Testis (tissue), 3 donors: ENCODE results near the gene SYNE2. TPM values are rescaled to one million over a fixed set of nuclear protein-coding genes. Genes with fewer than 3 reads are reported as not detected.

ENCODE experiments used
- DNase-seq: peaks from one replicate; pipeline ENCODE4 v3.0.0-alpha.2; 2019
- H3K27ac ChIP-seq, 2 donors: fragments of 200-600 bp; sonication (generic); one replicate each; pipeline ENCODE4 v1.5.1; 2019
- H3K27me3 ChIP-seq: fragments of 200-600 bp; sonication (generic); one replicate; pipeline ENCODE4 v1.5.1; 2019
- H3K36me3 ChIP-seq: fragments of 200-600 bp; sonication (generic); one replicate; pipeline ENCODE4 v1.5.1; 2017; ENCODE audit warnings: low read depth; ENCODE audit errors: missing control alignments
- H3K4me1 ChIP-seq: fragments of 200-600 bp; sonication (generic); one replicate; pipeline ENCODE4 v1.5.1; 2019
- H3K4me3 ChIP-seq, 2 donors: fragments of 200-600 bp; sonication (generic); one replicate each; pipeline ENCODE4 v1.5.1; 2017 to 2019
- H3K9me3 ChIP-seq: fragments of 200-600 bp; sonication (generic); one replicate; pipeline ENCODE4 v1.5.1; 2017
- CTCF ChIP-seq, 3 experiments: fragments of 450-650 bp in 2 of 3; fragments of 200-600 bp in 1 of 3; sonication (generic) in 1 of 3; IDR thresholded peaks; one replicate each; pipeline ENCODE4 v1.5.1; 2016 to 2019; ENCODE audit warnings: antibody characterized with exemption in 3 of 3, mild to moderate bottlenecking in 2 of 3, moderate library complexity in 1 of 3
- POLR2A ChIP-seq: fragments of 450-650 bp; IDR thresholded peaks from one replicate; pipeline ENCODE4 v1.6.1; 2017; ENCODE audit warnings: antibody characterized with exemption, mild to moderate bottlenecking, moderate library complexity
- WGBS, 2 donors: methylation state at CpG; one replicate each; pipeline ENCODE4 v1.1.5; 2018; 5-methylcytosine and 5-hydroxymethylcytosine counted together
- intact Hi-C: fragments of 100-400 bp; cut with DNase I; formaldehyde crosslinking; loops from one replicate; pipeline ENCODE4 v1.15.1; 2023; ENCODE audit warnings: low total_unique reads
- polyA plus RNA-seq: library from polyadenylated mRNA; stranded (reverse); fragments of 350-450 nt; fragmentation: Illumina TruSeq; extraction: RNeasy Lipid Tissue Mini Kit (QIAGEN cat#74804); gene quantifications from one replicate; pipeline ENCODE4 v1.2.3, GENCODE V29; 2014; ENCODE audit warnings: low read depth, low replicate concordance; ENCODE audit not compliant: insufficient read depth
- total RNA-seq, 2 donors: library from RNA; depleted of rRNA; stranded (reverse); fragments of >200 nt; gene quantifications; one replicate each; pipeline ENCODE4 v1.2.3, GENCODE V29; 2016

SYNE2 gene
- total and polyA plus RNA-seq, 3 donors from 2014 or later, result 74.6 to 519 (median 511) TPM

DNA sequence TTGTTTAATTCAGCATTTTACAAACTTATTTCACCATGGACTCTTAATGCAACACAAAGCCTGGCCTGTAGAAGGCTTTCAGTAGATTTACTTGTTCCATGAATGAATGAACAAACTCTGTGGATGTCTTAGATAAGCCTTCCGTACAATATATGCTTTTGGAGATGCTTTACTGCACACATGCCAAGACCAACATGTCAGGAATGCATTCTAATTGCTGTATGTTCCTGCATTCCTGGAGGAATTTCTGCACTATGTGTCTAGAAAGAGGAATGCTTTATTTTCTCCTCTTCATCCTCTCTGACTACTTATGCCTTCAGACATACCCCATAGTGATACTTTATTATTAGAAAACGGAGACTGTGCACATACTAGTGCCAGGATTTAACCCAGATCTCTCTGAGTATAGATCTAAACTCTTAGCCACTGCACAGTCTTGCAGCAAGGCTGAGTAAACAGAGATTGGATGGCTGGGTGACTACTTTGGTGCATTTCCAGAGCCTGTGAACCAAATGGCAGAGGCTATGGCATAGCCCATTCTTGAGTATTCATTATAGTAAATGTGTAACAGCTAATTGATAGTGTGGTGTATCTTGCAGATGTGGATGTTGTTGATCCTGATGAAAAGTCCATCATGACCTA, 108.2 kb downstream of the SYNE2 start:
- H3K4me3 ChIP-seq, result no peak overlapping the region
- no peaks in the 10 kb centered on the region for H3K9me3 ChIP-seq
- TF ChIP-seq POLR2A, result no peak
- no peak for TF ChIP-seq CTCF (IDR thresholded peaks at IDR 0.05)
- H3K36me3 ChIP-seq, result no peaks in the 10 kb centered on the region
- H3K27ac ChIP-seq, result no peak overlapping the region
- H3K4me1 ChIP-seq, result no peaks in the 10 kb centered on the region
- no peak for DNase-seq
- H3K27me3 ChIP-seq, result no peaks in the 10 kb centered on the region
- intact Hi-C loops, result no loop called here
- 46 to 47% methylated on average over 2 of the region's 2 CpGs for WGBS, 2 donors

DNA sequence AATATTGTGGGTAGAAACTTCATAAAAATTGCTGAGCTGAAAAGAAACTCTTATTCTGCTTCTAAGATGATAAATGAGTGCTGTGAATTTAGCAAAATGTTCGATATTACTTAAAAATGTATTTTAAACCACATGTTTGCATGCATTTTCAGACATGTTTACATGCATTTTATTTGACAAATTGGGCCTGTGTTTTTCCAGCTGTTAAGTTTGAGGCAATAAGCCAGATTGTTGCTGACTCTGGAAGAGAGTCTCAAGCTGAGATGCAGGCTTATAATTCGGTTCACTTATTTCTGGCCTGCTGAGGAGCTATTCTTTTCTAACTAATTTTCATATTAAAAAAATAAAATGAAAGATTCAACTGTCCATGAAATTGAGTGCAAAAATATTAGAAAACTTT, 110.1 kb downstream of the SYNE2 start:
- no peak for DNase-seq
- no peak overlapping the region for H3K27ac ChIP-seq
- no peaks in the 10 kb centered on the region for H3K36me3 ChIP-seq
- WGBS, 2 donors, result 58 to 64% methylated on average over 2 of the region's 2 CpGs
- H3K27me3 ChIP-seq, result no peaks in the 10 kb centered on the region
- H3K4me3 ChIP-seq, result no peak overlapping the region
- H3K9me3 ChIP-seq, result no peaks in the 10 kb centered on the region
- intact Hi-C loops, result no loop called here
- no peak for TF ChIP-seq CTCF (IDR thresholded peaks at IDR 0.05)
- TF ChIP-seq POLR2A, result no peak
- H3K4me1 ChIP-seq, result no peaks in the 10 kb centered on the region

DNA sequence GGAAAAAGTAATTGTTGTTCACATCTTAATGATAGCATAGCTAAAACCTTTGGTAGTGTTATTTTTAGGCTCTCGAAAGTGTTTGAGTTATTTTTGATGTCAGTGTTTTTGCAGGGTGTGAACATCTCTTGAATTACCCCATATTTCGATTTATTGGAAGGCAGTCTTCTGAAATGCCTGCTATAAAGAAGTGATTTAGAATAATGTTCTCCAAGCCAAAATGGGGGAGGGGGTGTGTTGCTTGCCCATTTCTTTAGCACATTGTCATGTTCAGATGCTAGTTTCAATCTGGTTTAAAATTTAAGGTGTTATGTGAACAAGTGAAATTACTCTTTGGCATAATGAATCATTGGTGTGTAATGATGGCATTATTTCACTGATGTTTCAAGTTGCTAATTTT, 110.6 kb downstream of the SYNE2 start:
- Histone ChIP-seq H3K27me3 (no peaks in the 10 kb centered on the region), H3K4me3 (no peak overlapping the region), H3K27ac (no peak overlapping the region), H3K9me3 (no peaks in the 10 kb centered on the region), H3K36me3 (no peaks in the 10 kb centered on the region), H3K4me1 (no peaks in the 10 kb centered on the region)
- intact Hi-C loops, result no loop called here
- 69% methylated on average over 2 of the region's 2 CpGs for WGBS, 2 donors
- no peak for TF ChIP-seq CTCF (IDR thresholded peaks at IDR 0.05)
- TF ChIP-seq POLR2A, result no peak
- no peak for DNase-seq

- Histone ChIP-seq H3K36me3 (no peaks in the 10 kb centered on the region), H3K9me3 (no peaks in the 10 kb centered on the region), H3K4me1 (no peaks in the 10 kb centered on the region), H3K27me3 (no peaks in the 10 kb centered on the region), H3K4me3 (no peak overlapping the region), H3K27ac (no peak overlapping the region)
- TF ChIP-seq POLR2A (no peak), CTCF (IDR thresholded peaks at IDR 0.05) (no peak)
- intact Hi-C loops, result no loop called here
- 71 to 77% methylated on average over 2 of the region's 2 CpGs for WGBS, 2 donors
- DNase-seq, result no peak
Measured at GRCh38 chr14:63964113-63964512, 111.3 kb downstream of the SYNE2 start.

DNA sequence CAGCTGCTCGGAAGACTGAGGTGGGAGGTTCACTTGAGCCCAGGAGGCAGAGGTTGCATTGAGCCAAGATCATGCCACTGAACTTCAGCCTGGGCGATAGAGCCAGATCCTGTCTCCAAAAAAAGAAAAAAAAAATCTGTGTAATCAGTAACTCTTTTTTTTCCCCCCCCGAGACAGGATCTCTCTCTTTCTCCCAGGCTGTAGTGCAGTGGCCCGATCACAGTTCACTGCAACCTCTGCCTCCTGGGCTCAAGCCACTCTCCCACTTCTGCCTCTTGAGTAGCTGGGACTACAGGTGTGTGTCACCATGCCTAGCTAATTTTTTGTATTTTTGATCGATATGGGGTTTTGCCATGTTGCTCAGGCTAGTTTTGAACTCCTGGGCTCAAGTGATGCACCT, 113.6 kb downstream of the SYNE2 start:
- Histone ChIP-seq H3K36me3 (no peaks in the 10 kb centered on the region), H3K4me3 (no peak overlapping the region), H3K27me3 (no peaks in the 10 kb centered on the region), H3K9me3 (no peaks in the 10 kb centered on the region), H3K4me1 (no peaks in the 10 kb centered on the region), H3K27ac (no peak overlapping the region)
- 84 to 87% methylated on average over 5 of the region's 5 CpGs for WGBS, 2 donors
- no peak for DNase-seq
- intact Hi-C loops, result no loop called here
- TF ChIP-seq POLR2A (no peak), CTCF (IDR thresholded peaks at IDR 0.05) (no peak)
